ENCODE data around the gene FXYD6.

DNA sequence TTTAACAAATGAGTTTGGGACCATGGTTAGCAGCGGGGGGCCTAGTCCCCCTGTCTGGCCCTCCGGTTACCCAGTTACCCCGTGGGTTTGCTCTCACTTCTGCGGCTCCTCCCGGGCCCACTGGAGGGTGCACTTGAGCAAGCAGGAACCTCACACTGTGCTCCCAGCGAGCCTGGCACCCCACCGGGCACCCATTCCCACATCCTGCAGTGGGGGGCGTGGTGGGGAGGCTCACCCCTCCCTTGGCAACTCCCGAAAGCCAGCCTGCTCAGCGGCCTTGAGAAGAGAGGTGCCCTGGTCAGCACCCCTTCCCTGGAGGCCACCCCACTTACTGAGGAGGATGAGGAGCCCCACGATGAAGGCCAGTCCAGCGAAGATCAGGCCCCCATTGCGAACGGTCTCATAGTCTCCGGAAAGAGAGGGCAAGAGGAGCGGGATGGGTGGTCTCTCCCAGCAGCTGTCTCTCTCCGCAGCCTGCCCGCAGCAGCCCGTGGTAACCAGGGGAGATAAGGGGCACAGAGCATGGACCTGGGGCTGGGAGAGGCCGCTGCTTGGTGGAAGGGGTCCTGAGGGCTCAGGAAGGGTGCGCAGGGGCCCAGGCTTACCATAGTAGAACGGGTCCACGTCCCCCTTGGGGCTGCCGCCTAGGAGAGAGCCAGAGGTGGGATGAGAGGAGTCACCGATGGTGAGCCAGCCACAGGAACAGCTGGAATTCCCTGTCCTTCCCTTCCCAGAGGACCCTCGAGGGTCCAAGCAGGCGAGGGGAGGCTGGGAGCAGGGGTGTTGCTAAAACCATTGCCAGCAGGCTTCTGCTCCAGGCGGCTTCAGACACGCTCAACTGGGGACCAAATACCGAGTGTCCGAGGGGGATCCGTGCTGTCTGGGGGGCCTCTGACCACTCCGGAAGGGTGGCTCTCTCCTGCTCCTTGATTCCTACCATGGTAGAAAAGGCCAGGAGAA lies 54.1 kb downstream of the FXYD6 start:
- TF ChIP-seq, protein P1, sequence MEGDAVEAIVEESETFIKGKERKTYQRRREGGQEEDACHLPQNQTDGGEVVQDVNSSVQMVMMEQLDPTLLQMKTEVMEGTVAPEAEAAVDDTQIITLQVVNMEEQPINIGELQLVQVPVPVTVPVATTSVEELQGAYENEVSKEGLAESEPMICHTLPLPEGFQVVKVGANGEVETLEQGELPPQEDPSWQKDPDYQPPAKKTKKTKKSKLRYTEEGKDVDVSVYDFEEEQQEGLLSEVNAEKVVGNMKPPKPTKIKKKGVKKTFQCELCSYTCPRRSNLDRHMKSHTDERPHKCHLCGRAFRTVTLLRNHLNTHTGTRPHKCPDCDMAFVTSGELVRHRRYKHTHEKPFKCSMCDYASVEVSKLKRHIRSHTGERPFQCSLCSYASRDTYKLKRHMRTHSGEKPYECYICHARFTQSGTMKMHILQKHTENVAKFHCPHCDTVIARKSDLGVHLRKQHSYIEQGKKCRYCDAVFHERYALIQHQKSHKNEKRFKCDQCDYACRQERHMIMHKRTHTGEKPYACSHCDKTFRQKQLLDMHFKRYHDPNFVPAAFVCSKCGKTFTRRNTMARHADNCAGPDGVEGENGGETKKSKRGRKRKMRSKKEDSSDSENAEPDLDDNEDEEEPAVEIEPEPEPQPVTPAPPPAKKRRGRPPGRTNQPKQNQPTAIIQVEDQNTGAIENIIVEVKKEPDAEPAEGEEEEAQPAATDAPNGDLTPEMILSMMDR (IDR thresholded peaks at IDR 0.05), result peak in 11 of 12 donors; percentile 21 to 72 (median 53)
- no peak for TF ChIP-seq POLR2A (IDR thresholded peaks at IDR 0.05)
